Fibroblast of the aortic adventitia (primary cell): ENCODE results near the gene CYP27C1. TPM values are rescaled to one million over a fixed set of nuclear protein-coding genes. Genes with fewer than 3 reads are reported as not detected.

Source experiments
- DNase-seq: peaks from one replicate; pipeline ENCODE4 v3.0.0-alpha.2; 2010; ENCODE audit warnings: low read depth
- H3K4me3 ChIP-seq: 2 replicates; pipeline ENCODE4 v1.5.1; 2011; ENCODE audit warnings: low read depth, mild to moderate bottlenecking, control low read depth, low read length, moderate library complexity
- CTCF ChIP-seq: IDR thresholded peaks from 2 replicates; pipeline ENCODE4 v1.5.1; 2011; ENCODE audit warnings: mild to moderate bottlenecking, low read length, control low read depth, inconsistent platforms; ENCODE audit not compliant: insufficient read depth
- small RNA-seq: library from RNA; depleted of rRNA; stranded (forward); fragments of <200 nt; gene quantifications from one replicate; pipeline ENCODE3, GENCODE V24; 2012
- total RNA-seq: library from RNA; depleted of rRNA; stranded (reverse); fragments of >200 nt; gene quantifications from 2 replicates; pipeline ENCODE4 v1.2.3, GENCODE V29; 2012; ENCODE audit warnings: low replicate concordance

The CYP27C1 gene
- total RNA-seq, 1 donor, result 0.72 TPM

GRCh38 chr2:127134833-127135830 is 85.0 kb downstream of the CYP27C1 start:
- TF ChIP-seq CTCF, result no peak
- no peak for DNase-seq
- H3K4me3 ChIP-seq, result no peak overlapping the region

- H3K4me3 ChIP-seq, result no peak overlapping the region
- TF ChIP-seq CTCF, result no peak
- DNase-seq, result no peak
These were observed 85.9 kb downstream of the CYP27C1 start for GRCh38 chr2:127134235-127134634.

Small RNA genes within 50 kb of the gene (small RNA-seq; reads per million reads assigned to genes)
- not detected for gene NIFKP9

Other genes with a start within 250 kb of the CYP27C1 start
- gene BIN1, start 113.1 kb downstream of the CYP27C1 start, total RNA-seq, result 45.8 and 68.7 TPM in 2 replicates
- 25.4 and 35.4 TPM in 2 replicates for gene ERCC3, start 73.8 kb upstream of the CYP27C1 start, total RNA-seq
- 22.0 and 41.6 TPM in 2 replicates for gene MAP3K2, start 167.7 kb upstream of the CYP27C1 start, total RNA-seq
- not detected in 2 replicates for gene PROC, start 198.1 kb upstream of the CYP27C1 start, total RNA-seq